ENCODE results near the gene CHST8.

CHST8 gene

DNA sequence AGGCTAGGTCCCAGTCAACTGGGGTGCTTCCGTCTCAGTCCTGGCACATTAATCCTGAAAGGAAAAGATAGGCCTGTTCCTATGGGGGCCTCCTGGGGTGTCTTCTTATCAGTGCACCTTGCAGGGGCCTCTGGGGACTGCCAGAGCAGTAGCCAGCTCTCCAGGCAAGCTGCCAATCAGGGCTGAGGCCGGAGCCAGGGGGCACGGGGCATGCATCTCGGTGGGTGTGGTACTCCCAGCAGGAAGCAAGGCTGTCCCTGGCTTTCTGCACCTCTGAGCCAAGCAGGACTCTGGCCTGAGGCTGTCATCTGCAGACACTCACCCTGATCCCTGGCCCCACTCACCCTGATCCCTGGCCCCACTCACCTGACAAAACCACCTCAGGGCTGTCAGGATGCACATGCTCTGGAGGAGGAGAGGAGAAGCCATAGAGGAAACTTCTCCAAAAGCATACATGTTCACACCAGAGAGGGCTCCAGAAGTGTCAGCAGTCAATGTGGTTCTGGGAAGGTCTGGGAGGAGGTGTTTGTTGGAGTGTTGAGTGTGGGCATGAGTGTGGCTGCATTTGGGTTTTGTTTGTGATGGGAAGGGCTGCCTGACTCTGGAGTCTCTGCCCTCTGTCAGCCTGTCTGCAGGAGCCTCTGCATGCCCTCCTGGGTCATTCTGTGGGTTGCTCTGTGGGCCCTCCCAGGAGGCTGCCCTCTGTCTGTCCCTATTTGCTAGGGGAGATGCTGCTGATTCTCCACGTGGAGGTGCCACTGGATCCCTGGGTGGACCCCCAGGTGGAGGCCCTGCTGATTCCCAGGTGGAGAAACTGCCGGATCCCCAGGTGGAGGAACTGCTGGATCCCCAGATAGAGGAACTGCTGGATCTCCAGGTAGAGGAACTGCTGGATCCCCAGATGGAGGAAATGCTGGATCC, 152.2 kb downstream of the CHST8 start:
- H3K36me3 ChIP-seq (ENCODE audit: control insufficient read depth in 2 of 2, insufficient read depth in 2 of 2, low read length in 2 of 2) = no peaks in the 10 kb centered on the region
- no peaks in the 10 kb centered on the region for H3K4me1 ChIP-seq (ENCODE audit: control insufficient read depth in 2 of 2, insufficient read depth in 2 of 2, low read length in 2 of 2)
- H3K9me3 ChIP-seq (ENCODE audit: control insufficient read depth in 2 of 2, low read length in 2 of 2) = no peaks in the 10 kb centered on the region
- no peak overlapping the region for H3K9ac ChIP-seq (ENCODE audit: low read depth in 1 of 2, low read length in 2 of 2)
- H3K27ac ChIP-seq (ENCODE audit: low read depth in 2 of 2, low read length in 2 of 2) = no peak overlapping the region
- H3K27me3 ChIP-seq (ENCODE audit: control insufficient read depth in 2 of 2, insufficient read depth in 2 of 2, low read length in 2 of 2) = peaks cover 4 to 8% of the 10 kb centered on the region in 2 donors
- H3K4me3 ChIP-seq (ENCODE audit: low read length in 2 of 2) = no peak overlapping the region

DNA sequence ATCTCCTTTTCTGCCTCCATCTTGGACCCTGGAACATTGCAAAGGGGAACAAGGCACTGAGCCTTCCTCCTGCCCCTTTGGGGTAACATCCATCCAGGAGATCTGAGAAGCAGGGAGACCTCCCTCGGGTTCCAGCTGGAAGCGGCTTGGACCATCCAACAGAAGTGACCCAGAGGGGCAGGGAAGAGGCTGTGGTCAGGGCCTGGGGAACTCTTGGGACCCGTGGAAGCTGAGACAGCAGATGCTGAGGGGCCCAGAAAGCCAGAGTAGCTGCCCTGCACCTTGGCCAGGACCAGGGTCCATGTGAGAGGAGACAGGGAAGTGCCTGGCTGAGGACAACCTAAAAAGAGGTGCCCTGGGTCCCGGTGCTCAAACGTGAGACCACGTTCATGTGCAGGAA, 153.0 kb downstream of the CHST8 start:
- Histone ChIP-seq H3K27ac (ENCODE audit: low read depth in 2 of 2, low read length in 2 of 2) (no peak overlapping the region), H3K9ac (ENCODE audit: low read depth in 1 of 2, low read length in 2 of 2) (no peak overlapping the region), H3K36me3 (ENCODE audit: control insufficient read depth in 2 of 2, insufficient read depth in 2 of 2, low read length in 2 of 2) (no peaks in the 10 kb centered on the region), H3K4me1 (ENCODE audit: control insufficient read depth in 2 of 2, insufficient read depth in 2 of 2, low read length in 2 of 2) (no peaks in the 10 kb centered on the region), H3K4me3 (ENCODE audit: low read length in 2 of 2) (no peak overlapping the region), H3K9me3 (ENCODE audit: control insufficient read depth in 2 of 2, low read length in 2 of 2) (no peaks in the 10 kb centered on the region), H3K27me3 (ENCODE audit: control insufficient read depth in 2 of 2, insufficient read depth in 2 of 2, low read length in 2 of 2) (peaks cover 4 to 11% of the 10 kb centered on the region in 2 donors)

DNA sequence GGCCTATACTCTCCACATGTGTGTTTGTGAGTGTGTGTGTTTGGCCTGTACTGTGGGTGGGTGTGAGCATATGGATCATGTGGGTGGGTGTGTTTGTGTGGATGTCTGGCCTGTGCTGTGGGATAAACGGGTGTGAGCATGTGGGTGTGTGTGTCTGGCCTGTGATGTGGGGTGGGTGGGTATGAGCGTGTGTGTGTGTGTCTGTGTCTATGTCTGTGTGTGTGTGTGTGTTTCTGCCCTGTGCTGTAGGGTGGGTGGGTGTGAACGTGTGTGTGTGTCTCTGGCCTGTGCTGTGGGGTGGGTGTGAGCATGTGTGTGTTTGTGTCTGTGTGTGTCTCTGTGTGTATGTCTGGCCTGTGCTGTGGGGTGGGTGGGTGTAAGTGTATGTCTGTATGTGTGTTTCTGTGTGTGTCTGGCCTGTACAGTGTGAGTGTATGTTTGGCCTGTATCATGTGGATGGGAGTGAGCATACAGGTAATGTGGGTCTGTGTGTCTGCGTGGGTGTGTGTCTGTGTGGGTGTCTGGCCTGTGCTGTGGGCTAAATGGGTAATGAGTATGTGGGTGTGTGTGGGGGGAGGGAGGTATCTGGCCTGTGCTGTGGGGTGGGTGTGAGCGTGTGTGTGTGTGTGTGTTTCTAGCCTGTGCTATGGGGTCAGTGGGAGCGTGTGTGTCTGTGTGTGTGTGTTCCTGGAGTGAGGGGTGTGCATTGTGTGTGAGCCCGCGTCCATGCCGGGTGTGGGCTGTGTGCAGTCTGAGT, 154.2 kb downstream of the CHST8 start:
- H3K27me3 ChIP-seq (ENCODE audit: control insufficient read depth in 2 of 2, insufficient read depth in 2 of 2, low read length in 2 of 2) = peaks cover 4 to 18% of the 10 kb centered on the region in 2 donors

DNA sequence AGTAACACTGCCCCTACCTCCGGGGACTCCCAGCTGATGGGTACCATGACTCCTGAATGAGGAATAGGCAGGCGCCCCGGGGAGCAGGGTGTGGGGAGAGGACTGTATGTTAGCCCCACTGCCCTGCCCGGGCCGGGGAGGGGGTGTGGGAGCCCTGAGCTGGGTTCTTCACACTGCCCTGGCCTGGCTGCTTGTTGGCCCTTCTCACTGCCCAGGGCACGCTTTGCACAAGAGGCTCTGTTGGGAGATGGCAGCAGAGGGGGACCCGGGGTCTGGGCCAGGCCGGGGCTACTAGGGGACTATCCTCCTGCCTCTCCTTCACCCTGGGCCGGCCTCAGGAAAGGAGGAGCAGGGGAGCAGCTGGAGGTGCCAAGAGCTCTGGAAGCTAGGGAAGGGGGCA, 155.6 kb downstream of the CHST8 start:
- Histone ChIP-seq H3K36me3 (ENCODE audit: control insufficient read depth in 2 of 2, insufficient read depth in 2 of 2, low read length in 2 of 2) (no peaks in the 10 kb centered on the region), H3K4me1 (ENCODE audit: control insufficient read depth in 2 of 2, insufficient read depth in 2 of 2, low read length in 2 of 2) (no peaks in the 10 kb centered on the region), H3K27me3 (ENCODE audit: control insufficient read depth in 2 of 2, insufficient read depth in 2 of 2, low read length in 2 of 2) (peaks cover 4 to 18% of the 10 kb centered on the region in 2 donors), H3K9me3 (ENCODE audit: control insufficient read depth in 2 of 2, low read length in 2 of 2) (no peaks in the 10 kb centered on the region), H3K9ac (ENCODE audit: low read depth in 1 of 2, low read length in 2 of 2) (no peak overlapping the region), H3K4me3 (ENCODE audit: low read length in 2 of 2) (no peak overlapping the region), H3K27ac (ENCODE audit: low read depth in 2 of 2, low read length in 2 of 2) (no peak overlapping the region)

More for the DNA sequence above, 154.2 kb downstream of the CHST8 start:
- Histone ChIP-seq H3K27ac (ENCODE audit: low read depth in 2 of 2, low read length in 2 of 2) (no peak overlapping the region), H3K36me3 (ENCODE audit: control insufficient read depth in 2 of 2, insufficient read depth in 2 of 2, low read length in 2 of 2) (no peaks in the 10 kb centered on the region), H3K9ac (ENCODE audit: low read depth in 1 of 2, low read length in 2 of 2) (no peak overlapping the region), H3K4me3 (ENCODE audit: low read length in 2 of 2) (no peak overlapping the region), H3K4me1 (ENCODE audit: control insufficient read depth in 2 of 2, insufficient read depth in 2 of 2, low read length in 2 of 2) (no peaks in the 10 kb centered on the region), H3K9me3 (ENCODE audit: control insufficient read depth in 2 of 2, low read length in 2 of 2) (no peaks in the 10 kb centered on the region)

DNA sequence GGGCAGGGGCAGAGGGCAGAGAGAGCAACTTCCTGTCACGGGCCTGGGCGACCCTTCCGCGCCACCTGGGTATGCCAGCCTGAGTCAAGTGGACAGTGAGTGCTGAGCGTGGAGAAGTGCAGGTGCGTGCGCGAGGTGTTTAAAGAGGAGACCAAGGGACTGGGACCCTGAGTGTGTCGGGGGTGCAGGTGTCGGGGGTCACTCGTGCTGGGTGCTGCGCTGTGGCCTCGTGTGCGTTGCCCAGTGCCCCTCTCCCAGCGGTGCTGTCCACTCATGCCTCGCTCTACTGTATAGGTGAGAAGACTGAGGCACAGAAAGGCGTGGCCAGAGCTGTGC, 156.0 kb downstream of the CHST8 start:
- Histone ChIP-seq H3K4me1 (ENCODE audit: control insufficient read depth in 2 of 2, insufficient read depth in 2 of 2, low read length in 2 of 2) (no peaks in the 10 kb centered on the region), H3K4me3 (ENCODE audit: low read length in 2 of 2) (no peak overlapping the region), H3K9me3 (ENCODE audit: control insufficient read depth in 2 of 2, low read length in 2 of 2) (no peaks in the 10 kb centered on the region), H3K36me3 (ENCODE audit: control insufficient read depth in 2 of 2, insufficient read depth in 2 of 2, low read length in 2 of 2) (no peaks in the 10 kb centered on the region), H3K27me3 (ENCODE audit: control insufficient read depth in 2 of 2, insufficient read depth in 2 of 2, low read length in 2 of 2) (peaks cover 4 to 18% of the 10 kb centered on the region in 2 donors), H3K9ac (ENCODE audit: low read depth in 1 of 2, low read length in 2 of 2) (no peak overlapping the region), H3K27ac (ENCODE audit: low read depth in 2 of 2, low read length in 2 of 2) (no peak overlapping the region)

DNA sequence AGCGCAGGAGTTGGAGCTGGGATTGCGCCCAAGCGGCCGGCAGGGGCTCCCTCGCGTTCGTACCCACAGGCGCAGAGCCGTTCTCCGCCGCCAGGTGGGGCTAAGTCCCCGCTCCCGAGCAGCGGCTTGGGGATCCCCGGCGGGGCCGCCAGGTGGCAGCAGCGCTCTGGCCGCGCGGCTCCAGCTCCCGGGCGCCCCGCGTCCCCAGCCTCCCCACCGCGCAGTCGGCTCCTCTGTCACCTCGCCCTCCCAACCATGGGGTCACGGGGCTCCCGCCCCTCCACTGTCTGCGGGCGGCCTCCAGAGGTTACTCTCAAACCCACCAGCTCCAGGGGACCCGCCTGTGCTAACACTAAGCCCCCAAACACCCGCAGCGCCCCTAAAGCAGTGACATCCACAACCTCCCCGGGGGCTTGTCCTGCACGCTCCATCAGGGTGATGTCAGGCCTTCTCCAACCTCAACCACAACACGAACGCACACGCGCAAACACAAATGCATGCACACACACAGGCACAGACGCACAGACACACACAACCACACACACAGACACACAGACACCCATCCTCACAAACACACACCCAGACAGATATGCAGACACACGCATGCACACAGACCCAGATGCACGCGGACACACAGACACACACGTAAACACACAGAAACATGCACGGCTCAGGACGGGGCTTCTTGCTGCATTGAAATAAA, 156.5 kb downstream of the CHST8 start:
- Histone ChIP-seq H3K4me3 (ENCODE audit: low read length in 2 of 2) (no peak overlapping the region), H3K9me3 (ENCODE audit: control insufficient read depth in 2 of 2, low read length in 2 of 2) (no peaks in the 10 kb centered on the region), H3K36me3 (ENCODE audit: control insufficient read depth in 2 of 2, insufficient read depth in 2 of 2, low read length in 2 of 2) (no peaks in the 10 kb centered on the region), H3K9ac (ENCODE audit: low read depth in 1 of 2, low read length in 2 of 2) (no peak overlapping the region), H3K27ac (ENCODE audit: low read depth in 2 of 2, low read length in 2 of 2) (no peak overlapping the region), H3K4me1 (ENCODE audit: control insufficient read depth in 2 of 2, insufficient read depth in 2 of 2, low read length in 2 of 2) (no peaks in the 10 kb centered on the region), H3K27me3 (ENCODE audit: control insufficient read depth in 2 of 2, insufficient read depth in 2 of 2, low read length in 2 of 2) (peaks cover 4 to 18% of the 10 kb centered on the region in 2 donors)

DNA sequence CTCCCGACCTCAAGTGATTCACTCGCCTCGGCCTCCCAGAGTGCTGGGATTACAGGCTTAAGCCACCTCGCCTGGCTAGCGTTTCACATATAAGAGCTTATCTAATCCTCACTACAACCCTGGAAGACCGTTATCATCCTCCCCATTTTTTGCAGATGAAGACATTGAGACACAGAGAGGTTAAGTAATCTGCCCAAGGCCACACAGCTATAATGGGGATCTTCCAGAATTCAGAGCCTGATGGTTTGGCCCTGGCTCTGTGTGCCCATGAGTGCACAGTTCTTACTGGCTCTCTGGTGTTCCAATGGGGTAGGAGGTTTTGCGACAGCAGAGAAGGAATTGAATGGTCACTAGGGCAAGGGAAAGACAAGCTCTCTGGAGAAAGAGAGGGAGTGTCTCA, 158.1 kb downstream of the CHST8 start:
- H3K27ac ChIP-seq (ENCODE audit: low read depth in 2 of 2, low read length in 2 of 2) = no peak overlapping the region
- no peaks in the 10 kb centered on the region for H3K9me3 ChIP-seq (ENCODE audit: control insufficient read depth in 2 of 2, low read length in 2 of 2)
- no peaks in the 10 kb centered on the region for H3K4me1 ChIP-seq (ENCODE audit: control insufficient read depth in 2 of 2, insufficient read depth in 2 of 2, low read length in 2 of 2)
- no peak overlapping the region for H3K4me3 ChIP-seq (ENCODE audit: low read length in 2 of 2)
- no peak overlapping the region for H3K9ac ChIP-seq (ENCODE audit: low read depth in 1 of 2, low read length in 2 of 2)
- H3K27me3 ChIP-seq (ENCODE audit: control insufficient read depth in 2 of 2, insufficient read depth in 2 of 2, low read length in 2 of 2) = peaks cover 4 to 18% of the 10 kb centered on the region in 2 donors
- H3K36me3 ChIP-seq (ENCODE audit: control insufficient read depth in 2 of 2, insufficient read depth in 2 of 2, low read length in 2 of 2) = no peaks in the 10 kb centered on the region

DNA sequence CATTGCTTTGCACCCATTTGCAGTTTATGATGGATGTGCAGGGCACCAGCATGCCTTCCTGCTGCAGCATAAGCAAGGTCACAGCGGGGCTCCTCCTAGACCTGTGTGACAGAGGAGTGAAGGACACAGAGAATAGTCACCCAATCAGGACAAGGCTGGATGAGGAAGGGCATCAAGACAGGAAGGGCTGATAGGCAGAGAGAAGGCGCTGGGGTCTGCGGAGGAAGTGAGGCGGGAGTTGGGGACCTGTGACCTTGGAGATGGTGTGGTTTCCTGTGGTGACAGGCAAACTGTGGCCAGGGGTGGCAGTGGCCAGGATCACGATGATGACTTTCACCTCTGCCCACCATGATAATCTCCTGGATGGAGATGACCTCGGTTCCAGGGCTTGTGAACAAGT, 158.5 kb downstream of the CHST8 start:
- Histone ChIP-seq H3K27me3 (ENCODE audit: control insufficient read depth in 2 of 2, insufficient read depth in 2 of 2, low read length in 2 of 2) (peaks cover 4 to 18% of the 10 kb centered on the region in 2 donors), H3K9me3 (ENCODE audit: control insufficient read depth in 2 of 2, low read length in 2 of 2) (no peaks in the 10 kb centered on the region), H3K9ac (ENCODE audit: low read depth in 1 of 2, low read length in 2 of 2) (no peak overlapping the region), H3K4me1 (ENCODE audit: control insufficient read depth in 2 of 2, insufficient read depth in 2 of 2, low read length in 2 of 2) (no peaks in the 10 kb centered on the region), H3K27ac (ENCODE audit: low read depth in 2 of 2, low read length in 2 of 2) (no peak overlapping the region), H3K36me3 (ENCODE audit: control insufficient read depth in 2 of 2, insufficient read depth in 2 of 2, low read length in 2 of 2) (no peaks in the 10 kb centered on the region), H3K4me3 (ENCODE audit: low read length in 2 of 2) (no peak overlapping the region)

DNA sequence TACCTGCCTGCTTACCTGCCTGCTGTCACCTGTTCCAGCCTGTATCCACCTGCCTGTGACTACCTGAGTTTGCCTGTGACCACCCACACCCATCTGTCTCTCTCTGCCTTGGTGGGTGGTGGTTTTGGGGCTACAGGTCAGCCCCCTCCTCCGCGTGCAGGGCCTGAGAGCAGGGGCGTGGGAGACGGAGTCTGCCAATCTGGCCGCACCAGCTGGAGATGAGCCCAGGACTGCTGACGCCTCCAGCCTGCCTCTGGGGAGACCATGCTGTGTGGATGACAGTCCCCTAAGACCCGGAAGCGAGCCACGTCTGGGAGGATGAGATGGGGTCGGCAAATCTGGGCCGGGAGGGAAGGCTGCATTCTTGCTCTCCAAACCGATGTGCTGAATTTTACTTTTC, 159.0 kb downstream of the CHST8 start:
- H3K9ac ChIP-seq (ENCODE audit: low read depth in 1 of 2, low read length in 2 of 2) = no peak overlapping the region
- H3K27me3 ChIP-seq (ENCODE audit: control insufficient read depth in 2 of 2, insufficient read depth in 2 of 2, low read length in 2 of 2) = peaks cover 4 to 18% of the 10 kb centered on the region in 2 donors
- H3K27ac ChIP-seq (ENCODE audit: low read depth in 2 of 2, low read length in 2 of 2) = no peak overlapping the region
- H3K36me3 ChIP-seq (ENCODE audit: control insufficient read depth in 2 of 2, insufficient read depth in 2 of 2, low read length in 2 of 2) = no peaks in the 10 kb centered on the region
- H3K4me1 ChIP-seq (ENCODE audit: control insufficient read depth in 2 of 2, insufficient read depth in 2 of 2, low read length in 2 of 2) = no peaks in the 10 kb centered on the region
- no peak overlapping the region for H3K4me3 ChIP-seq (ENCODE audit: low read length in 2 of 2)
- no peaks in the 10 kb centered on the region for H3K9me3 ChIP-seq (ENCODE audit: control insufficient read depth in 2 of 2, low read length in 2 of 2)
